Measurements from ENCODE around the gene ATM.
"Not testable (repeated sequence)": the region's sequence is repeated elsewhere in the genome, so short reads cannot be mapped to it uniquely, and the experiment has no call there.

Gene ATM

DNA sequence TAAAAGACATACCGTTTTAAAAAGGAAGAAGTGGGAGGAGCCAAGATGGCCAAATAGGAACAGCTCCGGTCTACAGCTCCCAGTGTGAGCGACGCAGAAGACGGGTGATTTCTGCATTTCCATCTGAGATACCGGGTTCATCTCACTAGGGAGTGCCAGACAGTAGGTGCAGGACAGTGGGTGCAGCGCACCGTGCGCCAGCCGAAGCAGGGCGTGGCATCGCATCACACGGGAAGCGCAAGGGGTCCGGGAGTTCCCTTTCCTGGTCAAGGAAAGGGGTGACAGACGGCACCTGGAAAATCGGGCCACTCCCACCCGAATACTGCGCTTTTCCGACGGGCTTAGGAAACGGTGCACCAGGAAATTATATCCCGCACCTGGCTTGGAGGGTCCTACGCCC lies 150.6 kb downstream of the ATM start:
- DNase-seq (ENCODE audit: low read depth): not testable (repeated sequence)

DNA sequence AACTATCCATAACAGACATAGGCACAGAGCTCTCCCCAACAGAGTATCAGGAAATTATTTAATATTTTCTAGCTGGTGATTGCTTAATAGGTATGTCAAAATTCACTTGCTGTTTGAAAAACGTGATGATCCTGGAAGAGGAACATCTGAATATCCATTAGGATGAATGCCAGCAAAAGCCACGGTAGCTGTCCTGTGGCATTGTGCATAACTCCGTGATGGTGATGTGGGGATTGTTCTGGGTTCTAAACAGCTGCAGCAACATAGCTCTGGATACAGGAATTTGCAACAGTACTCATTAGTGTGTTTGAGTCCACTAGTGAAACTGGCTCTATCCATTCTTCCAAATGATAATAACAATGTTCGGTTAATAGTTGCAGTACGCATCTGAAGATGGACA lies 165.7 kb downstream of the ATM start:
- no peak for DNase-seq (ENCODE audit: low read depth)

DNA sequence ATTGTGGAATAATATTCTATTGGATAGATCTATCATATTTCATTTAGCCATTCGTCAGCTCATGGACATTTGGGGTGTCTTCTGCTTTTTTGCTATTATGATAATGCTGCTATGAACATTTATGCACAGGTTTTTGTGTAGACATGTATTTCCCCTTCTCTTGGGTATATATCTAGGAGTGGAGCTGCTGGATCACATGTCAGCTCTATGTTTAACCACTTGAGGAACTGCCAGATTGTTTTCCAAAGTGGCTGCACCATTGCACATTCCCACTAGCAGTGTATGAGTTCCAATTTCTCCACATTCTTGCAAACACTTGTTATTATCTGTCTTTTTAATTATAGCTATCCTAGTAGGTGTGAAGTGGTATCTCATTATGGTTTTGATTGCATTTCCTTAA lies 169.5 kb downstream of the ATM start:
- no peak for DNase-seq (ENCODE audit: low read depth)

DNA sequence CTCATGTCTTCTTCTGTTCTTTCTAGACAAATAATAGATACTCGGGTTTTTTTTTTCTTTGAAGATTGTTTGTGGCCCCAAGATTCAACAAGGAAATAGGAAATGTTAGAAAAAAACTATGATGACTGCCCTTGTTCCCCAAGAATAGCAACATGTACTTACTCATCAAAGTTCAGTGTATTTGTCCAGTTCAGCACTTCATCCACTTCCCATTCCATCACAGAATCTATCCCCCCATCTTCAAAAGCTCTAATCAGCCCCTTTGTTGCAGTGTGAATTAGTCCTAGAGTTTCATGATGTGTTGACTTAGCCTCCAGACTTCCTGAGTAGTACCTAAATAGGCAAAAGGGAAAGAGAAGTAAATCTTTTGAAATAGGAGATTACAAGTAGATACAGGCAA lies 170.2 kb downstream of the ATM start:
- no peak for DNase-seq (ENCODE audit: low read depth)

DNA sequence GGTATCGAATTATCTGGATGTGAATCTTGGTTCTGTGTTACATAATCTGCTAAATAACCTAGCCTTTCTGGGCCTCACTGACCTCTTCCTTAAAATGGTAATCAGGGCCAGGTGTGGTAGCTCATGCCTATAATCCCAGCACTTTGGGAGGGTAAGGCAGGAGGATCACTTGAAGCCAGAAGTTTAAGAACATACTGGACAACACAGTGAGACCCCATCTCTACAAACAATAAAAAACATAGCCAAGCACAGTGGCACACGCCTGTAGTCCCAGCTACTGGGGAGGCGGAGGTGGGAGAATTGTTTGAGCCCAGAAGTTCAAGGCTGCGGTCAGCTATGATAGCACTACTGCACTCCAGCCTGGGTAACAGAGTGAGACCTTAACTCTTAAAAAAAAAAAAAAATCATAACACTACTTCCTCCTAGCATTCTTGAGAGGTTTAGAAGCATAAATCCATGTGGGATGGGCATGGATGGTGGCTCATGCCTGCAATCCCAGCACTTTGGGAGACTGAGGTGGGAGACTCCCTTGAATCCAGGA lies 171.9 kb downstream of the ATM start:
- DNase-seq (ENCODE audit: low read depth): no peak

DNA sequence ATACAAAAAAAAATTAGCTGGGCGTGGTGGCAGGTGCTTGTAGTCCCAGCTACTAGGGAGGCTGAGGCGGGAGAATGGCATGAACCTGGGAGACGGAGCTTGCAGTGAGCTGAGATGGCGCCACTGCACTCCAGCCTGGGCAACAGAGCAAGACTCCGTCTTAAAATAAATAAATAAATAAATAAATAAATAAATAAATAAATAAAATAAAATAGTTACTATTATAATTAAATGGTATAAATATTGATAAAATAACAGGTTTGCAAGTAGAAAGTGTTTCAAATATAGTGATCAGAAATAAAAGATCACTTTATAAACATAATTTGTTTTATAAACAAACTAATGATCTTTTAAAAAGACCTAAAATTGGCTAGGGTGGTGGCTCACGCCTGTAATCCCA lies 173.8 kb downstream of the ATM start:
- DNase-seq (ENCODE audit: low read depth): not testable (repeated sequence)

DNA sequence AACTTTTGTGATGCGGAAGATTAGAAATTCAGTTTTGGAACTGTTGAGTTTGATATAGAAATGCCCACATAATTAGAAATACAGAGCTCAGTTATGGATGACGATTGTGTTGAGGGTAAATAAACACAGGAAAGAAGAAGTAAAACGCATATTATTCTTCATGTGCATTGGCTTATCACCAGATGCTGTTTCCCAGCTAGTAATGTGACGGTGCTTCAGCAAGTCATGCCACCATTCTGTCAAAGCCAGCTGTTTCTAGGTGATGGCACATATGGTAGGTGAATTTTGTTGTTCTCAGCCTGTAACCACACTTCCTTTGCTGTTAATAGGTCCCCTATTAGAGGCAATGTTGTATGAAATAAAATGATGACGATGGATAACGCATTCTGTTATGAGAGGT lies 175.6 kb downstream of the ATM start:
- DNase-seq (ENCODE audit: low read depth): no peak

DNA sequence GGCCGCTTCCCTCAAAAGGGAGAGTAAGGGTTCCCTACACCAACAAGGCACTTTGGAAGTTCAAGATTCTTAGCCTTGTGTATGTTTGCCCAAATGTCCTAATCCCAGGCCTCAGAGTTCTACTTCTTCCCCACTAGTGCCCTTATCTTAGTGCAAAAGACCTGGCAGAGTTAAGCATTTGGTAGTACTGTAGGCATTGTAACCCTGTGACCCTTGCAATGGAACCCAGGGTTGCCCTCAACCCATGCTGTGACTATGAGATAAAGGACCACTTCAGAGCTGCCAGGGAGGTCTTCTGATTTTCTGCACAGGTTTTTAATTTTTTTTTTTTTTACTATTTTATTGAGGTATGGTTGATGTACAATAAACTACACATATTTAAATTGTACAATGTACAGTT lies 179.4 kb downstream of the ATM start:
- DNase-seq (ENCODE audit: low read depth): no peak

DNA sequence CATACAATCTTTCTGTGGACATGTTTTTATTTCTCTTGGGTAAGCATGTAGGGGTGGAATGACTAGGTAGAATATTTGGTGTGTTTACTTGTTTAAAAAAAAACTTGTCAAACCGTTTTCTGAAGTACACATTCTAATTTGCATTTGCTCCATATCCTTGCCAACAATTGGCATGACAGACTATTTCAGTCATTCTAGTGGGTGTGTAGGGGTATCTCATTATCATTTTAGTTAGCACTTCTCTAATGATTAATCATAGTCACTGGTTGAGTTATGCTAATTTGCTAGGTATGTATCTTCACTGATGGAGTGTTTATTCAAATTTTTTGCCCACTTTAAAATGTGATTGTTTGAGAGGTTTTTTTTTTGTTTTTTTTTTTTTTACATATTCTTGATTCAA lies 180.2 kb downstream of the ATM start:
- DNase-seq (ENCODE audit: low read depth): no peak

DNA sequence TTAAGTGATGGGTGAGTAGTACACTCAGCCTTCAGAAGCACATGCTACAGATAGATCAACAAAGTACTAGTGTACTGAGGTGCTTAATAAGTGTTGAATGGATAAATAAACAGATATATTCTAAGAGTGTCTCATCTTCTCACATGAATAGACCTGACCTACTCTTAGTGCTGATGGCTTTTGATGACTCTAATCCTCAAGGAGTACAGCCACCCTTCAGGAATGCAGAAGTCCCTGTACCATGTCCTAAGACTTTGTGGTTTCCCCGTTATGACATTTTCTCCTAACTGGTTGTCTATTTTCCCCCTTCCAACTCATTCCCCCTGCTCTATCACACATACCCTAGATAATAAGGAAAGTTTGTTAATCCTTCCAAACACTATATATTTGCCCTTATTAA lies 182.8 kb downstream of the ATM start:
- DNase-seq (ENCODE audit: low read depth): no peak

DNA sequence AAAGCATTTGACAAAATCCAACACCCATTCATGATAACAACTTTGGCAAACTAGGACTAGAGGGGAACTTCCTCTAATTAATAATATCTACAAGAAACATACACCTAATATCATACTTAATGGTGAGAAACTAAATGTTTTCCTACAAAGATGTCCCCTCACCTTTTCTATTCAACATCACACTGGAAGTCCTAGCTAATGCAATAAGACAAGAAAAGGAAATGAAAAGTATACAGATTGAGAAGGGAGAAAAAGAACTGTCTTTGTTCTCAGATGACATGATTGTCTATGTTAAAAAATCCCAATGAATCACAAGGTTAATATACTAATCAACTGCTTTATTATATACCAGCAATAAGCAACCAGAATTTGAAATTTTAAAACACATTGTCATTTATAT lies 192.1 kb downstream of the ATM start:
- DNase-seq (ENCODE audit: low read depth): no peak

DNA sequence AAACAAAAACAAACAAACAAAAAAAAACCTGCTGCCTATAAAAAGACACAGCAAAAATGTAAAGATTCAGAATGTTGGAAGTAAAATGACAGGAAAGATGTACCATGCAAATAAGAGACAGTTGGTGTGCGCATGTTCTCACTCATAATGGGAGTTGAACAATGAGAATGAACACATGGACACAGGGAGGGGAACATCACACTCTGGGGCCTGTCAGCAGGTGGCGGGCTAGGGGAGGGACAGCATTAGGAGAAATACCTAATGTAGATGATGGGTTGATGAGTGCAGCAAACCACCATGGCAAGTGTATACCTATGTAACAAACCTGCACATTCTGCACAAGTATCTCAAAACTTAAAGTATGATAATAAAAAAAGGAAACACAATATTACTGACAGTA lies 194.7 kb downstream of the ATM start:
- not testable (repeated sequence) for DNase-seq (ENCODE audit: low read depth)

Measured in stimulated activated CD8-positive, alpha-beta memory T cell treated with anti-CD3 and anti-CD28 coated beads, Interleukin-15, amount 100 ng/mL, for 1 hour (primary cell).